Fibroblast of upper back skin (primary cell): ENCODE results near the gene PDSS2.
"Not testable (repeated sequence)": the region's sequence is repeated elsewhere in the genome, so short reads cannot be mapped to it uniquely, and the experiment has no call there.

Experiments
- DNase-seq: peaks from one replicate; pipeline ENCODE4 v3.0.0-alpha.2; 2013

The PDSS2 gene

DNA sequence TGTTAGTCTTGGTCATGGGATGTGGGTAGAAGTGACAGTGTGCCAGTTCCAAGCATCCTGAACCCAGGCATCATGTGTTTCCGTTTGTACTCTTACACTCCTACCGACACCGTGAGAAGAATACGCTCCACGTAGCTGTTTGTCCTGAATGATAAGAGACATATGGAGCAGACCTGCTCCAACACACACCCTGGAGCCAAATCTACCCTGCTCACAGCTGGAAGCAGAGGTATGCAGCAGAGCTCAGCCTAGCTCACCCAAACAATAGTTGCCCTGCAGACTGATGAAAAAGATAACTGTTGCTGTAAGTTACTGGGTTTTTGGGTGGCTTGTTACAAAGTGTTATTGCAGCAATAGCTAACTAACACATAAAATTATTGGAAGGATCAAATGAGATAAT, 14.3 kb upstream of the PDSS2 start:
- DNase-seq: no peak

DNA sequence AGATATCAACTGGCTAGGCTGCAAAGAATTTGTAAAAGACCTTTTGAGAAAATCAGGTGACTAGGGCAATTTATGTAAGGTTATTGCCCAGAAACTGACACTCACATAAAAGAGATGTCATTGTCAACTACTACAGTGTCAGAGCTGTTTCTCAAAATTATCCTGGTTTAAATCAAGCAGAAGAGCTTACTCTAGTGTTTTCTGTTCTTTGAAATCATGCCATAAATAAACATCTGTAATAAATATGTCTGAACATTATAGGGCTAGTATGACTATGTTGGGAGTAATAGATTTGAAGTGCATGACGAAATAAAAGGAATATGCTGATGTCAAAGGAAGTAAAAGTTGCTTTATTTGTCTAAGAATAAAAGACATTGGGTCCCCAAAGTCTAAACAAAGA, 11.0 kb upstream of the PDSS2 start:
- DNase-seq: no peak

DNA sequence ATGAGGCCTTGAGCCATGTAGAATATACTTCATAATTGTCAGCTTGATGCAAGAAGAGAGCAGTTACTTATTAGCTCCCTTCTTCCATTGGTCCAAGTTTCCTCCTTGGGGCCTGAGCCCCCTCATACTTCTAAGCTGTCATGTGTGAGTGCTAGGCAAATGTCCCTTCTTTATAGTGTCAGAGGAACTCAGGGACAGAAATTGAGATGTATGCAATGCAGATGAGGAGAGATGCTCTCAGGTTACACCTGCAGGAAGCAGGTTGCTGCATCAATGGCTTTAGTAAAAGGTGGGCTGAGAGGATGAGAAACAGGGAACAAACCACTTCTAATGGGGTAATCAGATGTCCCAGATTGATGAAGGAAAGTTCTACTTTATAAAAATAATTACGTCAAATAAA, 6.7 kb upstream of the PDSS2 start:
- DNase-seq: no peak

DNA sequence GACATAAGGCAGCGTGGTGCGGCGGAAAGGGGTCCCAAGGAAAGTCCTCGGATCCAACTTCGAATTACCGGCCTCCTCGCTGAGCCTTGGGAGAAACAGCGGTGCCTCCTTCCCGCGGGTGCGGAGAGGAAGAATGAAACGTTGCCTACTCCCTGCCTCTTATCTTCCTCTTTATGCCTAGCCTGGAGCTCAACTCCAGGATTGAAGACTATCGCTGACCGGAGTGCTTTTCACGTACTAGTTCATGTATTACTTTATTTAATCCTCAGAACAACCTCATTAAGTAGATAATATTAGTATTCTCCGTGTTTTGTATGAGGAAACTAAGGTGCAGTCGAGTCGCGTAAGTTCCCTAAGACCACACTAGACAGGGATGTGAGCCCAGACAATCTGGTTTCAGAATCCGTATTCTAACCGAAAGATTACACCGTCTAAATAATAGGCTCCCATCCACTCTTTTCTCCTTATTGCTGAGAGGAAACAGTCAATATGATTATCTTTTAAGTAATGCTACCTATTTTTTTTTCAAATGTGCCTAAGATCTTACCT, 793 bp upstream of the PDSS2 start:
- DNase-seq: no peak

DNA sequence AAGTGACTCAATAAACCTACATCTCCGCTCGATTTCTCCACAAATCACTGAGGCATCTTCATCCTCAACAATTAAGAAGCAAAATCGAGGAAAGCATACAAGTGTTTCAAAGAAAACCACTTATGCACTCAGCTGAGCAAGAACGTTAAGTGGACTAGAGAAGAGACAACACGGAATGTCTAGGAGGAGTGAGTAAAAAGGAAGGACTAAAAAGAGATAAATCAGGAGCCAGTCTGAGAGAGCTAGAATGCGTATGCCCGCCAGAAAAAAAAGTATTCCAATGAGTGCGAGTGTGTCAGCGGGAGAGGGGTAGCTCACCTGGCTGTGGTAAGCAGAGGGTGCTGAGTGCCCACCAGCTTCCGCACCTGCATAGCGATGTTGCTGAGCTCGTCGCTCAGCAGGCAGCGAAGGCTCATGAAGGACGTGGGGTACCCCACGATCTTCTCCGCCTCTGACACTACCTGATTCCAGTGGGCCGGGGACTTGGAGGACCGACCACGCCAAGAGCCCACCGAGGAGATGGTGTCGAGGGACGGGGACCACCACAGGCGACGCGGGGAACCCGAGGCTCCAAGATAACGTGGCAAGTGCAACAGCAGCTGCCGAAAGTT, 587 bp downstream of the PDSS2 start:
- DNase-seq: no peak

DNA sequence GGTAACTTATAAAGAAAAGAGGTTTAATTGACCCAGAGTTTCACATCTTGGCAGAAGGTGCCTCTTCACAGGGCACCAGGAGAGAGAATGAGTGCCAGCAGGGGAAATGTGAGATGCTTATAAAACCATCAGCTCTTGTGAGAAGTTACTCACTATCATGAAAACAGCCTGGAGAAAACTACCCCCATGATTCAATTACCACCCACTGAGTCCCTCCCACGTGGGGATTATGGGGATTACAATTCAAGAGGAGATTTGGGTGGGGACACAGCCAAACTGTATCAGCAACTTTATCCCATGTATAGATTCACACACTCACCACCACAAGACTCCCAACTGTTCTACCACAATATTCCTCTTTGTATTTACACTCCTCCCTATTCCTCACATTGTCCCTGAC, 10.6 kb downstream of the PDSS2 start:
- no peak for DNase-seq

DNA sequence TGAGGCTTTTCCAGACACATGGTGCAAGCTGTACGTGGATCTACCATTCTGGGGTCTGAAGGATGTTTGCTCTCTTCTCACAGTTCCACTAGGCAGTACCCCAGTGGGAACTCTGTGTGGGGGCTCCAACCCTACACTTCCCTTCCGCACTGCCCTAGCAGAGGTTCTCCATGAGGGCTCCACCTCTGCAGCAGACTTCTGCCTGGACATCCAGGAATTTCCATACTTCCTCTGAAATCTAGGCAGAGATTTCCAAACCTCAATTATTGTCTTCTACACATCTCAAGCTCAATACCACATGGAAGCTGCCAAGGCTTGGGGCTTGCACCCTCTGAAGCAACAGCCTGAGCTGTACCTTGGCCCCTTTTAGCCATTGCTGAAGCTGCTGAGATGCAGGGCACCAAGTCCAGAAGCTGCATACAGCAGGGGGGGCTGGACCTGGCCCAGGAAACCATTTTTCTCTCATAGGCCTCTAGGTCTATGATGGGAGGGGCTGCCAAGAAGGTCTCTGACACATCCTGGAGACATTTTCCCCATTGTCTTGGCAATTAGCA, 11.6 kb downstream of the PDSS2 start:
- no peak for DNase-seq

DNA sequence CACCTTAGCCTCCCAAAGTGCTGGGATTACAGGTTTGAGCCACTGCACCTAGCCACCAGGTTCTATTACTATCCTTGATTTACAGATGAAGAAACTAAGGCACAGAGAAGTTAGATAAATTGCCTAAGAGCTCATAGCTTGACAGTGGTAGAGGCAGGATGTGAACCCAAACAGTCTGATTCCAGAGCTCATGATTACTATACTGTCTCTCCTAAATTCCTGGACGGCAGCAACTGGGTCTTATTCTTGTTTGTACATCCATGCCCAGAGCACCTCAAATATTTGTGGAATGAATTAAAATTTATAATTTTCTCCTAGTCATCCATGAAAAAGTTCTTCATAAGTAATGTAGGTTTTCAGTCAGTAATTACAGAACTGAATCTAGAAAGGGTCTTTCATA, 15.1 kb downstream of the PDSS2 start:
- peak; percentile 38 for DNase-seq

DNA sequence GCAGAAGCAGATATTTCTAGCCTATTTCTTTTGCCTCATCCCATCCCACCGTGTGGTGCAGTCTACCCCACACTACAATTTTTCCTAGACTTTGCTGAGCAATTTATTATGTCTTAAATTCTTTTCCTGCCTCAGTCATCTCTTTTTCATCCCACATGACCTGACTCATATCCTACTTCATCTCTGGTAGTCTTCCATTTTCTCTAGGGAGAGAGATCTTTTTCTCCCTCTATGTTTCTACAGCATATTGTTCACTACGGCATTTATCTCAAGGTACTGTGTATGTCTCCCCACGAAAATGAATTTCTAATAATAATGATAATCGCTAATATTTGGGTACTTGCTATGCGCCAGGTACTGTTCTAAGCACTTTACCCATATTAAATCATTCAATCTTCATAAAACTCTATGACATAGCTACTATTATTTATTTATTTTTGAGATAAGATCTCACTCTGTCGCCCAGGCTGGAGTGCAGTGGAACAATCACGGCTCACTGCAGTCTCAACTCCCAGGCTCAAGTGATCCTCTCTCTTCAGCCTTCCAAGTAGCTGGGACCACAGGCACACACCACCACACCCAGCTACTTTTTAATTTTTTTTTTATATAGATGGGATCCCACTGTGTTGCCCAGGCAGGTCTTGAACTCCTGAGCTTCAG, 15.6 kb downstream of the PDSS2 start:
- peak; percentile 56 for DNase-seq

DNA sequence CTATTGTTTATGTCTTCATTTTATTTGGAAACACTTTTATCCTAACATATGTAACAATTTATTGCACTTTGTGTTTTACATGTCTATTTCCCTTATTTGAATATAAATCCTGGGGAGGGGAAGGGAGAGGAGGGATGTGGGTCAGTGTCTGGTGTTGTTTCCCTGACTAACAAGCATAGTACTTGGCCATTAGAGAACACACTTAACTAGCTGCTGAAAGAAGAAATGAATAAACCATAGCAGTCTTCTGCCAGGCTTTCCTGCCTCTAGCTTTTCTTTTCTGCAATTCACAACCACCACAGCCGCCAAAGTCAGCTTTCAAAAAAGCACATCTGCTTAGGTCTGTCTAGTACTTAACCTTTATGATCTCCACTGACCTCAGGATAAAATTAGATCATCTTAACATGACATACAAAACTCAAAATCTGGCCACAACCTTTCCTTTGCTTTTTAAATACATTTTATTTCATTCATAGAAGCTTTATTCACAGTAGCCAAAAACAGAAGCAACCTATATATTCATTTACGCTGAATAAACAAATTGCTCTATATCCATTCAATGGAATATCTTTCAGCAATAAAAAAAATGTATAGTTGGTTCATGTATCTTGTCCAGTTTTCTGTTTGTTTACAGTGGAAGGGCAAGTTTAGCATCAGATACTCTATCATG, 16.3 kb downstream of the PDSS2 start:
- DNase-seq: no peak

DNA sequence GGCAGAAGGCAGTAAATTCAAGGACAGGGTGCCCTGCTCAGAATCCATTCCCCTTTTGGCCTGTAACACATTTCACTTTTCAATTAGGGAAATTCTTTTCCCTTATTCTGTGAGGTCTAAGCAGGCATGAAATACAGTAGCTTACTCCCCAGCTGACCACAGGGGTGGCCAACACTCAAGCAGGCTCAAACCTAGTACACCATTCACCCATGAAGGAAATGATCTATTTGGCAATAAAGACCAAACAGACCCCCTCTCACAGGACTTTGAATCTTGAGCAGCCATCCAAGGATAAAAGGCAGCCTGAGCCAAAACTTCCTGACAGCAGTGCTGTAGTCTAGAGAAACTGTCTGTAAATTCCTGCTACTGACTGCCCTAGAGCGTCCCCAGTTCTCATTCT, 17.7 kb downstream of the PDSS2 start:
- DNase-seq: no peak

DNA sequence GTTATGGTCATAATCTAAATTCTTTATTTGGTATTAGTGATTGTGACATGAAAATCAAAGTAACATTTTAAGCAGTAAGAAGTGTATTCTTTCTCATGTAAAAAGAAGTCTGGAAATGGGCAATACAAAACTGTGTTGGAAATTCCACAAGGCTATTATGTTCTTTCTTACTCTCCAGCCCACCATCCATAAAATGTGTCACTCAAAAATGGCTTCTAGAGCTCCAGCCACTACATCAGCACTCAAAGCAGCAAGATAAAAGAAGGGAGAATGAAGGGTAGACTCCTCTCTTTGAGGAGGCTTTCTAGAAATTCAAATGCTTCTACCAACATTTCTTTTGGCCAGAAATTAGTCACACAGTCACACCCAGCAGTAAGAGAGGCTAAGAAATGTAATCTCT, 18.4 kb downstream of the PDSS2 start:
- DNase-seq: no peak

DNA sequence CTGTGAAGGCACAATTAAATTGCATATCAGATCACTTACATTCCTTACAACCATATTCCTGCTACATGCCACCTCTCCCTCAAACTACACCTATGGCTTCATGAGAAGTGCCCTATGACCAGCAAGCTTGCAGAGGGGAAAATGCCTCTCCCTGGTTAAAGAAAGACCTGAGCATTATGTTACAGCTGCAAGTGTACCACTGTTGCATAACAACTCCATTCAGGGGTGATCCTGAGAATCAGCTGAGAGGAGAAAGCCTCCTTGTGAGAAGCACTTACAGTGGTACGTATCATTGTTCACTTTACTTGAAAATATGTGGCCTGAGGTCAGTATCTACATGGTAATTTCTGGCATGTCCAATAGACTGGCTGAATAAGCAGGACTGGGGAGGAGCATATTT, 20.0 kb downstream of the PDSS2 start:
- DNase-seq: no peak

DNA sequence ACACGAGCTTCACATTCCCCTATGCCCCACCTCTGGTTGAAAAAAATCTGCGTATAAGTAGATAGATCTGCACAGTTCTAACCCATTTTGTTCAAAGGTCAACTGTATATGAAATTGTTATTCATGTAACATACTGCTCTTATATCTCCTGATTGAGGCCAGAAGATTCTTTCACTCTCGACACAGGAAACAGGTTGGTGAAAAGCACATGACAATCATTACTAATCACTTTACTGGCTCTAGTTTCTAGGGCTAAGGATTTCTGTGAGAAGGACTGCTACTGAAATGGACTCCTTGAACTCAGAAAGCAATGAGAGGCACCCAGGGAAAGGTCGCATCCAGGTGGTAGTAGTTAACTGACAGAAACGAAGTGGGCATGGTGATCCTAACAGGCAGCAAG, 21.7 kb downstream of the PDSS2 start:
- no peak for DNase-seq

DNA sequence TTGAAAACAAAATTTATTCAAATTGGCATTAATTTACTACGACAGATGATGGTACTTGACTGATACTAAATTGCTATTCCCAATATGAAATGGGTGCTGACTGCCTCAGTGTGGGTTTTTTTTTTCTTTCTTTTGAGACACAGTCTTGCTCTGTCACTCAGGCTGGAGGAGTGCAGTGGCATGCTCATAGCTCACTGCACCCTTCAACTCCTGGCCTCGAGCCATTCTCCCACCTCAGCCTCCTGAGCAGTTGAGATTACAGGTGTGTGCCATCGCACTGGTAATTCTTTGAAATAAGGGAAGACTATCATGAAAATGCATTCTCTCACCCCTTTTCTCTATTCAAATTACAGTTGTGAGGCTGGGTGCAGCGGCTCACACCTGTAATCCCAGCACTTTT, 22.5 kb downstream of the PDSS2 start:
- DNase-seq: no peak

DNA sequence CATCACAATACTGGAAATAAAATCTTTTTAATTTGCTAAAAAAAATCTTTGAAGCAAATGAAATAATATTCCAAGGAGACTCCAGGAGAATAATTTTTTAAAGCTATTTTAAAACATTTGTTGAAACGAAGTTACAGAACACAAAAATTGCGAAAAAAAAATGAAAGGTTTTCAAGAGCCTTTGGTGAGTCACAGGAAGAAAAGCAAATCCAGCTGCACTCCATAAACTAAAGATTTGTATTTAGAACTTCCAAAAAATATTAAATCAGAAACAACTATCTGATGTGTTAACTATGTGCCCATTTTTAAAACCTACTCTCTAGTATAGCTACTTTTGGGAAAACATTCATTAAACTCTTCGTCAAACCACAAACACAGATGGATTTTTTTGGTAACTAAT, 23.6 kb downstream of the PDSS2 start:
- no peak for DNase-seq

DNA sequence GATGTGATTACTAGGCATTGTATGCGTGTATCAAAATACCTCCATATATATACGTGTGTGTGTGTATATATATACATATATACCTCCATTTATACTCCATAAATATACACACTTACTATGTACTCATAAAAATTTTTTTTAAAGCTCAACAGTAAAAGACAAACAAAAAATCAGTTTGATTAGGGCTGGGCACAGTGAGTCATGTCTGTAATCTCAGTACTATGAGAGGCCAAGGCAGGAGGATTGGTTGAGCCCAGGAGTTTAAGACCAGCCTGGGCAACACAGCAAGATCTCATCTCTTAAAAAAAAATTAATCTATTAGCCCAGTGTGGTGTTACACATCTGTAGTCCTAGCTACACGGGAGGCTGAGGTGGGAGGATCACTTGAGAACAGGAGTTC, 24.6 kb downstream of the PDSS2 start:
- no peak for DNase-seq

DNA sequence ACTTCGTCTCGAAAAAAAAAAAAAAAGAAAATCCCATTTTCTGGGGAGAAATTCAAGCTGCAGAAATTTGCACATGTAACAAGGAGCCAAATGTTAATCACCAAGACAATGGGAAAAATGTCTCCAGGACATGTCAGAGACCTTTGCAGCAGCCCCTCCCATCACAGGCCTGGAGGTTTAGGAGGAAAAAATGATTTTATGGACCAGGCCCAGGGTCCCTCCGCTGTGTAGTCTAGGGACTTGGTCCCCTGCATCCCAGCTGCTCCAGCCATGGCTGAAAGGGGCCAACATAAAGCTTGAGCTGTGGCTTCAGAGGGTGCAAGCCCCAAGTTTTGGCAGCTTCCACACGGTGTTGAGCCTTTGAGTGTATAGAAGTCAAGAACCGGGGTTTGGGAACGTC, 33.4 kb downstream of the PDSS2 start:
- not testable (repeated sequence) for DNase-seq

DNA sequence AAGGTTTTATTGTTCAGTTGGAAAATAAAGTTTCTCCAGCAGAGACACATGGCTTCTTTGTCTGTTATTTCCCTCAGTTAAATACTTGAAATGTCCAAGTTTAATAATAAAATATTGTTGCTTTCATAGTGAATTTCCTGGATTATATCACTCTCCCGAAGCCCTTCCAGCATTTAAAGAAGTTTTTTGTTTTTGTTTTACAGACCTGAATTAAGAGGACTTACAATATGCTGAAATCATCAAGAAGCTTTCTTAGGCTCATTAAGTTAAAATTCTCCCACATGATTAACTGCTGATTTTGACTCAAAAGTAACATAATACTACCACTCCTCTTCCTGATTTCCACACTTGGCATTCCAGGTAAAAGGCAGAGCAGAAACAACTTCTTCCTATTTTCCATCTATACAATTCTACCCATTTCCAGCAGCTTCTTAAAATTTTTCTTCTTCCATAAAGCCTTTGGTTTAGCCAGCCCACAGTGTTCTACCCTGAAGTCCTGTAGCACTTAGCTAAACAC, 35.8 kb downstream of the PDSS2 start:
- DNase-seq: no peak

DNA sequence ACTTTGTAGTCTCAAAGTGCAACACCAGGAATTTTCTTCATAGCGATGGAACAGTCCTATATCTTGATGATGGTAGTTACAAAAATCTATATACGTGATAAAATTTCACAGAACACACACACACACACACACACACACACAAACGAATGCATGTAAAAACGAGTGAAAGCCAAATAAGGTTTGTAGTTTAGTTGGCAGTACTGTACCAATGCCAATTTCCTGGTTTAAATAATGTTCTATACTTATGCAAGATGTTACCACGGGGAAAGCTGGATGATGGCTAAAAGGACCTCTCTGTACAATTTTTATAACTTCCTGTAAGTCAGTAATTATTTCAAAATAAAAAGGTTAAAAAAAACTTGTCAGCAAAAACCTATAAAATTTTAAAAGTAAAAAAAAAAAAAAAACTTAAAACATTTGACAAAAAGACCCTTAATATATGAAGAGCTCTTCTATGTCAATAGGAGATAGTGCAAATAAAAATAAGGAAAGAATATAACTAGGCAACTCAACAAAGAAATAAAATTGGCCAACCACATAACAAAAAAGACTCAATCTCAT, 37.6 kb downstream of the PDSS2 start:
- no peak for DNase-seq

DNA sequence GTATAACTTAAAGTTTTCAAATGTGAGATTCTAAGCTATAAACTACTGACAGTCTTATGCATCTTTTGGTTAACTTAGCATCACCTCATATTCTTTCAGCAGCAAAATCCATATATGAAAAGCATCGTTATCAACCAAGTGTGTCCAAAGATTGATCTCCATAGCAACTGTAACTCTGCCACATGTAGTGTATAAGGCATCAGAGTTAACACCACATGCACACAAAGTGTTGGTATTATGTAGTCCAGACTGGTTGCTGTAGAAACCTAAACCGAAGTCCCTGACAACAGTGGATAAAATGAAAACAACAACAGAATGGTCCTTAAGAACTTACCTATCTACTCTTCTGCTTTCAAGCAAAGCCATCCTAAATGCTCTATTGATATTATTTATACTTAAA, 39.6 kb downstream of the PDSS2 start:
- no peak for DNase-seq

DNA sequence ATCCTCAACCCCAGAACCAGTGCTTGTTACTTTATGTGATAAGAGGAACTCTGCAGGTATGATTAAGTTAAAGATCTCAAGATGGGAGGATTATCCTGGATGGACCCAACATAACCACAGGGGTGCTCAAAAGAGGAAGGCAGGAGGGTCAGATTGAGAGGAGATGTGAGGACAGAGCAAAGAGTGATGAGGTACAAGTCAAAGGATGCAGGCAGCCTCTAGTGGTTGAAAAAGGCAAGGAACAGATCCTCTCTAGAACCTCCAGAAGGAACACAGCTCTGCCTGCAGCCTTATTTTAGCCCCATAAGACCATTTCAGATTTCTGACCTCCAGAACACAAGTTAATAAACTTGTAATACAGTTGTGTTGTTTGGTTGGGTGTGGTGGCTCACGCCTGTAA, 41.2 kb downstream of the PDSS2 start:
- peak; percentile 11 for DNase-seq

DNA sequence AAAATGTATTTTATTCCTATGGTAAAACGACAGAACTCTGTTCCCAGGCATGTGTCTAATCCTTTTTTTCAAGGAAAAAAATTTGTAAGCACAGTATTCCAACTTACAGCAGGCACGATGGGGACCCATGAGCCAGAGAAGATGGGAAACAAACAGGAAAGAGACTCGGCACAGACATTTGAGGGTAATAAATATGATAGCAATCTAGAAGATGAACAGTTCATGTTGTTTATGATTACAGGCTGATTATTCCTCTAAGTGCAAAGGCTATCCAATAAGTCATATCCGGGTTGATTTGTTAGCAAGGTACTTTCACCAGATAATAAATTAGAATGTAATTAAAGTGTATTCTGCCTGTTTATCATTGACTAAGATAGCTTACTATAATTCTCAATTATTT, 43.2 kb downstream of the PDSS2 start:
- no peak for DNase-seq
